Measurements from ENCODE around the gene SLPI. TPM values are rescaled to one million over a fixed set of nuclear protein-coding genes. Genes with fewer than 3 reads are reported as not detected.

SLPI gene
- total and polyA plus RNA-seq, 2 donors from 2014 or later, result 105 to 3,615 TPM

GRCh38 chr20:45288860-45289259 is 34.5 kb upstream of the SLPI start:
- Histone ChIP-seq H3K9ac (ENCODE audit: low read length in 3 of 3) (no peak overlapping the region), H3K36me3 (ENCODE audit: control insufficient read depth in 2 of 3, insufficient read depth in 3 of 3, low read length in 3 of 3) (no peaks in the 10 kb centered on the region), H3K27me3 (ENCODE audit: control insufficient read depth, insufficient read depth, low read length) (no peaks in the 10 kb centered on the region), H3K9me3 (ENCODE audit: control insufficient read depth in 2 of 3, insufficient read depth in 1 of 3, low read length in 3 of 3) (no peaks in the 10 kb centered on the region), H3K4me1 (ENCODE audit: control insufficient read depth in 2 of 3, insufficient read depth in 2 of 3, low read depth in 1 of 3, low read length in 3 of 3) (no peaks in the 10 kb centered on the region), H3K4me3 (ENCODE audit: low read length in 3 of 3) (no peak overlapping the region), H3K27ac (ENCODE audit: low read depth in 2 of 2, low read length in 2 of 2) (no peak overlapping the region)
- intact Hi-C loops (cut with DNase I), result no loop called here
- no peak for TF ChIP-seq CTCF (IDR thresholded peaks at IDR 0.05; ENCODE audit: borderline replicate concordance, extremely low read depth, insufficient read depth)
- FAIRE-seq (no peak), DNase-seq (peak in 1 of 5 donors; percentile 14)

GRCh38 chr20:45288376-45288775 is 34.0 kb upstream of the SLPI start:
- no peak for FAIRE-seq
- intact Hi-C loops (cut with DNase I), result no loop called here
- H3K9ac ChIP-seq (ENCODE audit: low read length in 3 of 3), result no peak overlapping the region

GRCh38 chr20:45283551-45284057 is 29.2 kb upstream of the SLPI start:
- no peaks in the 10 kb centered on the region for H3K36me3 ChIP-seq (ENCODE audit: control insufficient read depth in 2 of 3, insufficient read depth in 3 of 3, low read length in 3 of 3)
- FAIRE-seq (no peak), DNase-seq (no peak)
- no peaks in the 10 kb centered on the region for H3K27me3 ChIP-seq (ENCODE audit: control insufficient read depth, insufficient read depth, low read length)
- no peak for TF ChIP-seq CTCF (IDR thresholded peaks at IDR 0.05; ENCODE audit: borderline replicate concordance, extremely low read depth, insufficient read depth)
- intact Hi-C loops (cut with DNase I), result no loop called here
- no peak overlapping the region for H3K9ac ChIP-seq (ENCODE audit: low read length in 3 of 3)
- no peaks in the 10 kb centered on the region for H3K4me1 ChIP-seq (ENCODE audit: control insufficient read depth in 2 of 3, insufficient read depth in 2 of 3, low read depth in 1 of 3, low read length in 3 of 3)
- no peak overlapping the region for H3K27ac ChIP-seq (ENCODE audit: low read depth in 2 of 2, low read length in 2 of 2)
- no peaks in the 10 kb centered on the region for H3K9me3 ChIP-seq (ENCODE audit: control insufficient read depth in 2 of 3, insufficient read depth in 1 of 3, low read length in 3 of 3)
- H3K4me3 ChIP-seq (ENCODE audit: low read length in 3 of 3), result no peak overlapping the region

More at GRCh38 chr20:45288376-45288775, 34.0 kb upstream of the SLPI start:
- peak in 1 of 5 donors; percentile 14 for DNase-seq
- TF ChIP-seq CTCF (IDR thresholded peaks at IDR 0.05; ENCODE audit: borderline replicate concordance, extremely low read depth, insufficient read depth), result no peak
- Histone ChIP-seq H3K36me3 (ENCODE audit: control insufficient read depth in 2 of 3, insufficient read depth in 3 of 3, low read length in 3 of 3) (no peaks in the 10 kb centered on the region), H3K27ac (ENCODE audit: low read depth in 2 of 2, low read length in 2 of 2) (no peak overlapping the region), H3K27me3 (ENCODE audit: control insufficient read depth, insufficient read depth, low read length) (no peaks in the 10 kb centered on the region), H3K4me3 (ENCODE audit: low read length in 3 of 3) (no peak overlapping the region), H3K4me1 (ENCODE audit: control insufficient read depth in 2 of 3, insufficient read depth in 2 of 3, low read depth in 1 of 3, low read length in 3 of 3) (no peaks in the 10 kb centered on the region), H3K9me3 (ENCODE audit: control insufficient read depth in 2 of 3, insufficient read depth in 1 of 3, low read length in 3 of 3) (no peaks in the 10 kb centered on the region)
